Left kidney (tissue), 2 donors: Measurements from ENCODE around the gene C10orf71. TPM values are rescaled to one million over a fixed set of nuclear protein-coding genes. Genes with fewer than 3 reads are reported as not detected.

Experiments used
- DNase-seq: peaks from one replicate; pipeline ENCODE4 v3.0.0-alpha.2; 2013
- polyA plus RNA-seq: library from polyadenylated mRNA; unstranded; fragments of 120-200 nt; gene quantifications from one replicate; pipeline ENCODE4 v1.2.1, GENCODE V29; 2013; ENCODE audit not compliant: insufficient read length

Gene C10orf71
- polyA plus RNA-seq, 1 donor: 0.15 TPM

DNA sequence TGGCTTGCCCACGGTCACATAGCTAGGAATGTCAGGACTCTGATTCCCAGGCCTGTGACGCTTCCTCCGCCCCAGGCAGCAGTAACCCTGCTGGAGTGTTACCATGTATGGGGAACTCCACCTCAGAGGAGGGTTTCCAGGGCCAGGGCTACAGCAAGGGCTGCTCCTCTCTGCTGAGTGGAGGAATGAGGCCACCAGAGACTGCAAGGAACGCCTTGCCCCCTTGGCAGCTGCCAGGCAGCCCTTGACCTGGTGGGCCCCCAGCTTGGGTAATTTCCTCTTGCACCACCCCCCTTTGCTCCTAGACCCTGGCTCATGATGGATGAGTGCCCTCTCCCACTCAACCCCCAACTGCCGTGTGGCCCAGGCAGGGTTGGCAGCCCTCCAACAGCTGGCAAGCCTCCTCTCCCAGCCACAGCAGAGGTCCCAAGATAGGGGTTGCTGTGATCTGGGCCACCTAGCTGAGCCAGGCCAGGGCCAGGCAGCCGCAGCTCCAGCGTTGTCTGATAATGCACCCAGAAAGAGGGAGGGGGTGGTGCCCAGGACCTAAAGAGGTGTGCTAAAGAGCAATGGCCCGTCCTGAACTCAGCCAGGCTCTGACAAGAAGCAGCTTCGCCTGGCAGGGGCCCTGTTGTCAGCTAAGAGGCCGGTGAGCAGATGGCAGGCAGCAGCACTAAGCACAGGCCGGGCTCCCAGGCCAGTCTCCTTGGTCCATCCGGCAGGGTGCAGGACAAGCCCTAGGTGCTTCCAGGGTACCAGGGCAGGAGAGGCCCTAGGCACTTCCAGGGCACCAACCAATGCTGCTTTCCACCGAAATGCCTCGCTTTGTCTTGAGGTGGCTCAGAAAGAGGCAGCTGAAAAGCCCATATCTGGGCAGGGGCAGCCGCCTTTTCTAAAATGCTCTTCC lies 61.6 kb downstream of the C10orf71 start:
- DNase-seq: no peak

GRCh38 chr10:49361178-49361554 lies 62.2 kb downstream of the C10orf71 start:
- DNase-seq: no peak

DNA sequence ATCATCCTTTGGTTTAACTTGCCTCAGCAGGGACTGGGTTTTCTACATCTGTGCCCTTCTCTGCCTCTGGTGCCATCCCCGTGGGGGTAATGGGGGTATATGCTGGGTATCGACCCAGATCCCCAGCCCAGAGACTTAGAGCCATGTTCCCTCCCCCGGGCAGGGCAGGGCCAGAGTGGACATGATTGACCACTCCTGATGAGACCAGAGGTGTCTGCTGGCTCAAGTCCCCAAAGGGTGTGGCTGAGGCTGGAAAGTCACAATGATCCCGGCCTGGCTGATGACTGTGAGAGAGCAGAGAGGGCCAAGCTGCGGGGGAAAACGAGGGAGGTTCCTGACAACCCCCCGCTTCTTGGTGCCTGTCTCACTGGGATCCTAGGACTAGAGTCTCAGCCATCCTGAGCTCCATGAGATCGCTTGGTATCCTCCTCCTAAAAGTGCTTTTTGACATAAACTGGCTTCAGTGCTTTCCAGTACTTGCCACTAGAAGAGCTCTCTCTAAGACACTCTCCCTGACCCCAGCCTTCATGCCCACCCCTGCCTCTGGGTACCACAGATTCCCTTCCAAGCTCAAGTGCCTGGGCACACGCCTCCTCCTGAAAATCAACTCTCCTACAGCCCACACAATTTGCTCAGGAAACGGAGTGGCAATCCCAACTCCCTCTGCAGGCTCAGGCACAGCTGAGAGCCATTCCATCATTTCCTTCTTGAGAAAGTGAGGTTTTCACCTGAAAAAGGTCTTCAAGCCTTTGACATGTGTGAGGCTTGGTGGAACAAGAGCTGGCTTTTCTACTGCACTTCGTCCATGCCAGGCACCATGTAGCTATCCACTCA lies 63.0 kb downstream of the C10orf71 start:
- no peak for DNase-seq

- DNase-seq: no peak
These were observed 63.8 kb downstream of the C10orf71 start for GRCh38 chr10:49362596-49363260.

DNA sequence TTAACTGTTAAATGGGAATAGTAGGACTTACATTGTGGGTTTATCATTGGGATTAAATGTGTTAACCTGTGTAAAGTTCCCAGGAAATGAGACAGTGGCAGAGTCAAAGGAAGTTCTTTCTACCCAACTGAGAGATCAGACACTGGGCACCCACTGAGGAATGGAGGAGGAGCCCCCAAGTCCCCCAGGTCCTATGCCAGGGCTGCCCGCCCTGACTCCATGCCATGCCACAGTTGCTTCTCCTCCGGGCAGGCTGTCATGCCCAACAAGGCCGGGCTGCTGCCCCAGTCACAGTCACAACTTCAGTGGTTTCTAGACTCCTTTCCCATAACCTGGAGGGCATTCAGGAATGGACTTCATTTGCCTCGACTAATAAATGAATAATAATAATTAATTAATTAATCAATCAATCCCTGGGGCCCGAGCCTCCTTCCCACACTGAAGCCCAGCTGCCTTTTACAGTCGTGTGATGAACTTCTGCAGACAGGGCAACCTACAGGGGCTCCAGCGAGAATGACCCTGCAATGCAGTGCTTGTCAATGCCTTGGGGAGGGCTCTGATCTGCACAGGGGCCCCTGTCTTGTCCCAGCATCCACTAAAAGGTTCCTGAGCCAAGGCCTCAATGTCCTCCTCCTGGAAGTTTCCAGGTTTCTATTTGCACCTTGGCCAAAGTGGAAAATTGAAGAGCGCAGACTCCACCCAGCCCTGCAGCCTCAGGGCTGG lies 64.5 kb downstream of the C10orf71 start:
- DNase-seq: no peak

DNA sequence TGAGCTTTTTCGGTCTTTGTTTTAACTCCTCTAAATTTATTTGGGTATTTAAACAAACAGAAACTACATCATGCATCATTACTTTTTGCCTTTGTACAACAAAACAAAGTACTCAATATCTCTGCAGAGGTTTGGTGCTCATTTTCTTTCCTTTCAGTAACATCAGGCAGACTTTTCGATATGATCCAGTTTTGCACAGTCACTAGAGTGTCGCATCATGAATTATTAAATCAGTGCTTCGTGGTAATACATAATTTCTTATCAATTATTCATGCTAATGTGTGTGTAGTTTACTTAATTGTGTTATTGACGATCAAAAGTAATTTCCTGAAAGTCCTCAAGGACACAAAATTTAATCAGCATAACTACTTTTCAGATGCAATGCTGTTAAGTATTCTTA lies 65.1 kb downstream of the C10orf71 start:
- DNase-seq: no peak

DNA sequence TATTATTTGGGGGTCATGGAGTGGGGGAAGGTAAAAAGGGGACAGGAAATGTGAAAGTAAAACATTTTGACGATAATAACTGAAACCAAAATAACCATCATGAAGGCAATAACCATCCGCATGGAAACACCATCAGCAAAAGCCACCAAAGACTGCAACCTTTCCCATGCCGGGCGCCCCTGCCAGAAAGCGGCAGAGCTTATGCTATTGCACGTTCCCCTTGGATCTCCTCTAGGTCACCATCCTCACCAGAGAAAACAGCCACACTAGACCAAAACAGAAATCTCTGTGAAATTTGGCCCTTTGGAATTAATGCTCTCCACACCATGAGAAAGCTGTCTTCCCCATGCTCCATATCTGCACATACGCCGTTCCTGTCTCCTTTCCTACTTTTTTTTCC lies 65.8 kb downstream of the C10orf71 start:
- DNase-seq: no peak

GRCh38 chr10:49365275-49365674 lies 66.3 kb downstream of the C10orf71 start:
- DNase-seq: no peak

- DNase-seq: no peak
These were observed 66.9 kb downstream of the C10orf71 start for GRCh38 chr10:49365675-49366415.

GRCh38 chr10:49366460-49366859 lies 67.5 kb downstream of the C10orf71 start:
- no peak for DNase-seq

GRCh38 chr10:49367600-49367999 lies 68.6 kb downstream of the C10orf71 start:
- DNase-seq: no peak

DNA sequence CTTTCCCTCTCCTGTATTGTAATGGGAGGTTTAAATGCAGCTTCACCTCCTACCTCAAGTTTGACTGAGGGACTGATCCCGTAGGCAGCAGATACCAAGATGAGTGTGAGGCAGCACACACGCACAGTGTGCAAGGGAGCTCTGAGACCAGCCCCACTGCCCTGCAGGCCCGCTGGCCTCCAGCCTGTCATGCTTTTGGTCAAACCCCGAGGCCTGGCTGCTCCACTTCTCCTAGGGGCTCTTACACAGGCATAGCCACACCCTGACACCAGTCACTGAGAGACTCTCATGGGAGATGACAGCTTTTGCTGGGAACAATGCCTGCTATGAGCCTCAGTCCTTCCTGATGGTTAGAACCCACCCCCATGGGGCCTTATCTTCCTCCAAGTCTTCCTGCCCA lies 69.3 kb downstream of the C10orf71 start:
- DNase-seq: no peak

DNA sequence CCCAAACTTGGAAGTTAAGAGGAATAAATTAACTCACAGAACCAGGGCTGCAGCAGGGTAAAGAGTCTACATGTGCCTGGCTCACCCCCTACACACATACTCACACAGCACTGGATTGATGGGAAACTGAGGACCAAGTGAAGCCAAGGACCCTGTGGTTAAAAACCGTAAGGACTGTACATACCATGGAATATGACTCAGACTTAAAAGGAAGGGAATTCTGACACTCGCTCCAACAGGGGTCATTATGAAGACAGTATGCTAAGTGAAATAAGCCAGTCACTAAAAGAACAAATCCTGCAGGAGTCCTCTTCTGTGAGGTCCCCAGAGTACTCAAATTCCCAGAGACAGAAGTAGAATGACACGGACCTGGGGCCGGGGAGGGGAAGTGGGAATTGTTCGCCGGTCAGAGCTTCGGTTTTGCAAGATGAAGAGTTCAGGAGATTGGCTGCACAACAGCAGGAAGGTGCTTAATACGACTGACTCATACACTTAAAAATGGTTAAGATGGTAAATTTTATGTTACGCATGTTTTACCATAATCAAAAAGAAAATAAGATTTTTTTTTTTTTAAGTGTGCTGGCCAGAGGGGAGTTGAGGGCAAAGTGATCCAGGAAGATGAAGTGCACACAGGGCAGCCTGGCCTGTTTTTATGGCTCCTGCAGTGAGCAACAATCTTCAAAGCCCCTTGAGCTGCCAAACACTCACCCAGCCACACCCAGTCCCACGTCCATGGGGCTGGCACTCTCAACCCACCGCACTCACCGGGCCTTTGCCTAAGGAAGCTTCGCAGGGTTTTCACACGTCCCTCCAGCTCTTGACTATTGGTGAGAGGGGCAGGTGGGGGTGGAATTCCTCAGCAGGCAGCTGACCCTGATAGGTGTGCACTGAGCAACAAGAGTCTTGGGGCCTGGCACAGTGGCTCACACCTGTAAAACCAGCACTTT lies 70.5 kb downstream of the C10orf71 start:
- DNase-seq: no peak

GRCh38 chr10:49370326-49371100 lies 71.5 kb downstream of the C10orf71 start:
- no peak for DNase-seq

GRCh38 chr10:49371967-49372366 lies 73.0 kb downstream of the C10orf71 start:
- no peak for DNase-seq

DNA sequence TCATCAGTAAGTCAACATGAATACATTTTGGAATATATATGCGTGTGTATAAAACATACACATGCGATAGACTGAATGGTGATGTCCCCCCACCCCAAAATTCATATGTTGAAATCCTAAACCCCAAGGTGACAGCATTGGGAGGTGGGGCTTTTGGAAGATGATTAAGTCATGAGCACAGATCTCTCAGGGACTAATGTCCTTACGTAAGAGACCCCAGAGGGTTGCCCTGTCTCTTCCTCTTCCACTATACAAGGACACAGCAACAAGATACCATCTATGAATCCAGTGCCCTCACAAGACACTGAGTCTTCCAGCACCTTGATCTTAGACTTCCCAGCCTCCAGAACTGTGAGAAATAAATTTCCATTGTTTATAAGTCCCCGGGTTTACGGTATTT lies 74.4 kb downstream of the C10orf71 start:
- DNase-seq: no peak

DNA sequence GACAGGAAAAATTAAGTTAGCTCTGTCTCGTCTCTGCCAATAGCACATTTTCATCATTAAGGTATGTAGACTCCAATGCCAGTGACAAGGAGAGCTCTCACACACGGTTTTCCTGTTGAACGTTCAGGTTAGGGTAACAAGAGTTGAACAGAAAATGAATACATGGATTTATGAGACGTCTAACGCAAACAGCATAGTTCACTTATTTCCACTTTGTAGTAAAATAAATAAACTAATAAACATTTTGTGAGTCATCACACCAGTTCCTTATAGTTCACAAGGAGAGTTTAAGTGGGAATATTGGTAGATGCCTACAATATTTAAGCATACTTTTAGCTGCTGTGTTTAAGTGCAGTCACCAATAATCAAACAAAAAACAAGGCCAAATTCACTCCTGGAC lies 75.8 kb downstream of the C10orf71 start:
- no peak for DNase-seq

- DNase-seq: no peak
These were observed 76.6 kb downstream of the C10orf71 start for GRCh38 chr10:49375611-49376010.
